Activated B cell treated with CpG ODN at 0.5 μM for 24 hours (primary cell): ENCODE measurements around the gene FNBP1L. TPM values are rescaled to one million over a fixed set of nuclear protein-coding genes. Genes with fewer than 3 reads are reported as not detected.

Experiments
- ATAC-seq: fragments of 200-7000 bp; cut with Tn5 transposase; one replicate; pipeline ENCODE4 v1.10.0; 2021; ENCODE audit warnings: low read depth, mild to moderate bottlenecking, moderate library complexity
- CTCF ChIA-PET: fragments of 350-600 bp; sonication (Branson Sonifier 250); formaldehyde crosslinking; loops from one replicate; lab custom pipeline; 2021; ENCODE audit warnings: antibody characterized with exemption; lab: Charles Lee
- POLR2A ChIA-PET: fragments of 350-600 bp; sonication (Branson Sonifier 250); formaldehyde crosslinking; loops from one replicate; lab custom pipeline; 2021; ENCODE audit warnings: antibody characterized with exemption; lab: Charles Lee
- DNase-seq: peaks from one replicate; pipeline ENCODE4 v3.0.0; 2022
- H3K27ac Mint-ChIP-seq: one replicate; pipeline ENCODE4 v1.8.0; 2020; ENCODE audit warnings: mixed read lengths
- H3K27me3 Mint-ChIP-seq: one replicate; pipeline ENCODE4 v1.8.0; 2021; ENCODE audit warnings: mixed read lengths
- H3K36me3 Mint-ChIP-seq: one replicate; pipeline ENCODE4 v1.8.0; 2021; ENCODE audit warnings: low read depth, mixed read lengths
- H3K4me1 Mint-ChIP-seq: one replicate; pipeline ENCODE4 v1.8.0; 2021; ENCODE audit warnings: mixed read lengths
- H3K4me3 Mint-ChIP-seq: one replicate; pipeline ENCODE4 v1.8.0; 2020; ENCODE audit warnings: mild to moderate bottlenecking, mixed read lengths
- H3K9me3 Mint-ChIP-seq: one replicate; pipeline ENCODE4 v1.8.0; 2020; ENCODE audit warnings: mixed read lengths
- CTCF ChIP-seq: fragments of 200-600 bp; IDR thresholded peaks from one replicate; pipeline ENCODE4 v1.8.0; 2022; ENCODE audit warnings: antibody characterized with exemption, mild to moderate bottlenecking
- intact Hi-C: fragments of 100-400 bp; cut with micrococcal nuclease; formaldehyde crosslinking; loops from one replicate; pipeline ENCODE4 v1.15.1; 2024
- total RNA-seq: library from RNA; stranded (reverse); gene quantifications from 2 replicates; pipeline ENCODE4 v1.2.3, GENCODE V29; 2022

FNBP1L gene
- total RNA-seq, 1 donor from 2014 or later = 3.3 TPM

- Mint-ChIP-seq H3K4me1 (no peaks in the 10 kb centered on the region), H3K4me3 (no peak overlapping the region), H3K36me3 (no peaks in the 10 kb centered on the region), H3K9me3 (no peaks in the 10 kb centered on the region), H3K27ac (no peak overlapping the region), H3K27me3 (peaks cover 9% of the 10 kb centered on the region)
- ATAC-seq (no peak), DNase-seq (no peak)
- ChIA-PET CTCF (no interaction called here), POLR2A (no interaction called here)
- intact Hi-C loops = no loop called here
- TF ChIP-seq CTCF = no peak
Observed at GRCh38 chr1:93427656-93428055, 20.3 kb upstream of the FNBP1L start.

- Mint-ChIP-seq H3K9me3 (no peaks in the 10 kb centered on the region), H3K27me3 (peaks cover 1% of the 10 kb centered on the region), H3K4me3 (no peak overlapping the region), H3K27ac (no peak overlapping the region), H3K36me3 (no peaks in the 10 kb centered on the region), H3K4me1 (peaks cover 3% of the 10 kb centered on the region)
- intact Hi-C loops = loop anchor here (10.0 kb wide), 1 partner anchor 349 kb away; no protein-coding TSS in a partner anchor
- TF ChIP-seq CTCF = no peak
- no peak for ATAC-seq
- no peak for DNase-seq
- POLR2A ChIA-PET = interaction anchor here (1.2 kb wide), 1 partner anchor 11 kb away, joined by 3 read pairs; no protein-coding TSS in a partner anchor
- CTCF ChIA-PET = interaction anchor here (1.0 to 1.8 kb wide), 5 partner anchors 10 to 411 kb away, joined by 3 to 5 read pairs (median 4); no protein-coding TSS in a partner anchor
Observed at GRCh38 chr1:93433407-93433961, 14.4 kb upstream of the FNBP1L start.

GRCh38 chr1:93434088-93434487 lies 13.8 kb upstream of the FNBP1L start:
- peaks cover 3% of the 10 kb centered on the region for H3K4me1 Mint-ChIP-seq
- H3K36me3 Mint-ChIP-seq = no peaks in the 10 kb centered on the region
- DNase-seq = no peak
- no peak for TF ChIP-seq CTCF
- intact Hi-C loops = loop anchor here (10.0 kb wide), 1 partner anchor 349 kb away; no protein-coding TSS in a partner anchor
- H3K4me3 Mint-ChIP-seq = no peak overlapping the region
- no peaks in the 10 kb centered on the region for H3K9me3 Mint-ChIP-seq
- CTCF ChIA-PET = interaction anchor here (0.5 to 1.8 kb wide), 6 partner anchors 9 to 420 kb away, joined by 3 to 5 read pairs (median 4); no protein-coding TSS in a partner anchor
- ATAC-seq = no peak
- no peaks in the 10 kb centered on the region for H3K27me3 Mint-ChIP-seq
- POLR2A ChIA-PET = interaction anchor here (1.2 kb wide), 1 partner anchor 10 kb away, joined by 3 read pairs; no protein-coding TSS in a partner anchor
- no peak overlapping the region for H3K27ac Mint-ChIP-seq

GRCh38 chr1:93434987-93435386 lies 12.9 kb upstream of the FNBP1L start:
- CTCF ChIA-PET = interaction anchor here (1.0 to 1.7 kb wide), 2 partner anchors 130 to 194 kb away, joined by 3 to 5 read pairs; no protein-coding TSS in a partner anchor

More at GRCh38 chr1:93434987-93435386, 12.9 kb upstream of the FNBP1L start:
- no peak for ATAC-seq
- Mint-ChIP-seq H3K4me3 (no peak overlapping the region), H3K4me1 (peaks cover 3% of the 10 kb centered on the region), H3K36me3 (no peaks in the 10 kb centered on the region), H3K9me3 (no peaks in the 10 kb centered on the region), H3K27ac (no peak overlapping the region), H3K27me3 (peaks cover 3% of the 10 kb centered on the region)
- intact Hi-C loops = loop anchor here (5.0 to 10.0 kb wide), 3 partner anchors 350 to 1027 kb away; no protein-coding TSS in a partner anchor
- TF ChIP-seq CTCF = no peak
- DNase-seq = no peak
- POLR2A ChIA-PET = no interaction called here
